H9 (cell line): ENCODE results near the gene ETFDH. TPM values are rescaled to one million over a fixed set of nuclear protein-coding genes. Genes with fewer than 3 reads are reported as not detected.

ENCODE experiments used
- DNase-seq: peaks from one replicate; pipeline ENCODE4 v3.0.0-alpha.2; 2017
- H2AFZ ChIP-seq: one replicate; pipeline ENCODE4 v1.6.1; 2013; ENCODE audit warnings: mild to moderate bottlenecking, low read length, control low read depth, moderate library complexity
- H2AK5ac ChIP-seq: 2 replicates; pipeline ENCODE4 v1.6.1; 2013; ENCODE audit warnings: low read length, control low read depth, mixed read lengths; ENCODE audit not compliant: insufficient read length
- H2BK120ac ChIP-seq: one replicate; pipeline ENCODE4 v1.6.1; 2013; ENCODE audit warnings: low read depth, mild to moderate bottlenecking, low read length, control low read depth, inconsistent platforms; ENCODE audit not compliant: poor library complexity, severe bottlenecking
- H2BK12ac ChIP-seq: 2 replicates; pipeline ENCODE4 v1.6.1; 2013; ENCODE audit warnings: low read length, control low read depth, mixed read lengths, low read depth; ENCODE audit not compliant: insufficient read length
- H2BK15ac ChIP-seq: 2 replicates; pipeline ENCODE4 v1.6.1; 2013; ENCODE audit warnings: low read depth, low read length, control low read depth
- H2BK20ac ChIP-seq: one replicate; pipeline ENCODE4 v1.6.1; 2013; ENCODE audit warnings: low read depth, mild to moderate bottlenecking, low read length, control low read depth, inconsistent platforms; ENCODE audit not compliant: poor library complexity, severe bottlenecking
- H2BK5ac ChIP-seq: 2 replicates; pipeline ENCODE4 v1.6.1; 2013; ENCODE audit warnings: low read length, control low read depth, mixed read lengths; ENCODE audit not compliant: insufficient read length
- H3K14ac ChIP-seq: 2 replicates; pipeline ENCODE4 v1.6.1; 2013; ENCODE audit warnings: low read length, control low read depth; ENCODE audit not compliant: insufficient read depth
- H3K18ac ChIP-seq: 2 replicates; pipeline ENCODE4 v1.6.1; 2013; ENCODE audit warnings: low read depth, mild to moderate bottlenecking, mixed read lengths, low read length, control low read depth; ENCODE audit not compliant: insufficient read length
- H3K23ac ChIP-seq: 2 replicates; pipeline ENCODE4 v1.6.1; 2013; ENCODE audit warnings: low read length, control low read depth, mixed read lengths, low read depth; ENCODE audit not compliant: insufficient read length
- H3K23me2 ChIP-seq: 2 replicates; pipeline ENCODE4 v1.6.1; 2013; ENCODE audit warnings: low read depth, mild to moderate bottlenecking, mixed read lengths, low read length, control low read depth; ENCODE audit not compliant: insufficient read length, poor library complexity, severe bottlenecking
- H3K27ac ChIP-seq: 2 replicates; pipeline ENCODE4 v1.5.1; 2013; ENCODE audit warnings: low read length, control low read depth, mixed read lengths, low read depth; ENCODE audit not compliant: insufficient read length
- H3K27me3 ChIP-seq: 2 replicates; pipeline ENCODE4 v1.6.1; 2013; ENCODE audit warnings: low read length, control low read depth, inconsistent platforms; ENCODE audit not compliant: insufficient read depth
- H3K4ac ChIP-seq: 2 replicates; pipeline ENCODE4 v1.6.1; 2013; ENCODE audit warnings: low read depth, mild to moderate bottlenecking, control low read depth, inconsistent platforms, low read length, moderate library complexity
- H3K4me1 ChIP-seq: 2 replicates; pipeline ENCODE4 v1.6.1; 2013; ENCODE audit warnings: low read length, control low read depth, inconsistent platforms; ENCODE audit not compliant: insufficient read depth
- H3K4me2 ChIP-seq: 2 replicates; pipeline ENCODE4 v1.6.1; 2013; ENCODE audit warnings: low read length, control low read depth, mixed read lengths; ENCODE audit not compliant: insufficient read length, insufficient read depth
- H3K56ac ChIP-seq: 2 replicates; pipeline ENCODE4 v1.6.1; 2013; ENCODE audit warnings: low read depth, mild to moderate bottlenecking, mixed read lengths, low read length, control low read depth; ENCODE audit not compliant: insufficient read length
- H3K79me1 ChIP-seq: 2 replicates; pipeline ENCODE4 v1.6.1; 2013; ENCODE audit warnings: low read depth, mild to moderate bottlenecking, moderate library complexity, low read length, control low read depth, inconsistent platforms; ENCODE audit not compliant: insufficient read depth, poor library complexity, severe bottlenecking
- H3K79me2 ChIP-seq: 2 replicates; pipeline ENCODE4 v1.6.1; 2013; ENCODE audit warnings: low read length, control low read depth, inconsistent platforms; ENCODE audit not compliant: insufficient read depth
- H3K9ac ChIP-seq: 2 replicates; pipeline ENCODE4 v1.6.1; 2013; ENCODE audit warnings: low read length, control low read depth, mixed read lengths; ENCODE audit not compliant: insufficient read length; ENCODE audit errors: extremely low read depth
- H3K9me3 ChIP-seq: one replicate; pipeline ENCODE4 v1.6.1; 2013; ENCODE audit warnings: low read depth, low read length, inconsistent platforms; ENCODE audit not compliant: control insufficient read depth
- H3T11ph ChIP-seq: one replicate; pipeline ENCODE4 v1.6.1; 2013; ENCODE audit warnings: mild to moderate bottlenecking, low read length, control low read depth, inconsistent platforms
- H4K20me1 ChIP-seq: one replicate; pipeline ENCODE4 v1.6.1; 2013; ENCODE audit not compliant: control insufficient read depth, insufficient read length, insufficient read depth
- H4K5ac ChIP-seq: 2 replicates; pipeline ENCODE4 v1.6.1; 2013; ENCODE audit warnings: low read depth, mild to moderate bottlenecking, mixed read lengths, low read length, control low read depth; ENCODE audit not compliant: insufficient read length
- H4K8ac ChIP-seq: replicated peaks from 2 replicates; pipeline ENCODE4 v1.6.1; 2013; ENCODE audit warnings: low read length, control low read depth, mixed read lengths, low read depth; ENCODE audit not compliant: insufficient read length
- H4K91ac ChIP-seq: 2 replicates; pipeline ENCODE4 v1.6.1; 2013; ENCODE audit warnings: low read depth, mild to moderate bottlenecking, moderate library complexity, mixed read lengths, low read length, control low read depth; ENCODE audit not compliant: insufficient read length
- H3K27ac Mint-ChIP-seq, 3 experiments: 2 replicates in 2 of 3; 3 replicates in 1 of 3; pipeline ENCODE4 v1.8.0; 2020 to 2021; ENCODE audit warnings: mixed read lengths in 3 of 3, mild to moderate bottlenecking in 1 of 3, moderate library complexity in 1 of 3
- H3K27me3 Mint-ChIP-seq: 2 replicates; pipeline ENCODE4 v1.8.0; 2021; ENCODE audit warnings: low read depth, mild to moderate bottlenecking, moderate library complexity, mixed read lengths
- H3K36me3 Mint-ChIP-seq, 3 experiments: 2 replicates in 2 of 3; 3 replicates in 1 of 3; pipeline ENCODE4 v1.8.0; 2020 to 2021; ENCODE audit warnings: low read depth in 3 of 3, mixed read lengths in 3 of 3; ENCODE audit not compliant: insufficient read depth in 1 of 3
- H3K4me1 Mint-ChIP-seq, 2 experiments: 2 replicates each; pipeline ENCODE4 v1.8.0; 2020; ENCODE audit warnings: mixed read lengths in 2 of 2
- H3K4me3 Mint-ChIP-seq, 2 experiments: 2 replicates in 1 of 2; 3 replicates in 1 of 2; pipeline ENCODE4 v1.8.0; 2020 to 2021; ENCODE audit warnings: mild to moderate bottlenecking in 2 of 2, mixed read lengths in 2 of 2, moderate library complexity in 1 of 2
- H3K9me3 Mint-ChIP-seq, 2 experiments: 2 replicates in 1 of 2; 3 replicates in 1 of 2; pipeline ENCODE4 v1.8.0; 2020; ENCODE audit warnings: mild to moderate bottlenecking in 2 of 2, mixed read lengths in 2 of 2, moderate library complexity in 1 of 2
- CTCF ChIP-seq: fragments of 200-600 bp; sonication (generic); conservative IDR thresholded peaks from 3 replicates; pipeline ENCODE4 v1.8.0; 2021; ENCODE audit warnings: antibody characterized with exemption, mild to moderate bottlenecking
- WGBS: extraction: QIAGEN DNeasy Blood & Tissue Kit; methylation state at CpG from one replicate; pipeline ENCODE4 v1.1.7; 2013; ENCODE audit warnings: missing lambda C conversion rate, low lambda C conversion rate, mixed read lengths; ENCODE audit not compliant: insufficient read length; ENCODE audit errors: extremely low coverage; 5-methylcytosine and 5-hydroxymethylcytosine counted together
- total RNA-seq: library from RNA; stranded (reverse); gene quantifications from 2 replicates; pipeline ENCODE4 v1.2.1, GENCODE V29; 2021

Gene ETFDH
- total RNA-seq, 1 experiment from 2014 or later = 12.8 TPM

GRCh38 chr4:158738866-158739265 lies 66.8 kb downstream of the ETFDH start:
- Histone ChIP-seq H3K14ac (no peak overlapping the region), H3K9me3 (no peaks in the 10 kb centered on the region), H2AFZ (no peak overlapping the region), H3K27me3 (no peaks in the 10 kb centered on the region), H3K18ac (no peak overlapping the region), H3K79me1 (no peaks in the 10 kb centered on the region), H3K9ac (no peak overlapping the region), H4K8ac (no peak overlapping the region), H2AK5ac (no peak overlapping the region), H3K23me2 (no peaks in the 10 kb centered on the region), H3K4ac (no peak overlapping the region), H3K4me2 (no peak overlapping the region), H3K27ac (no peak overlapping the region), H4K20me1 (no peaks in the 10 kb centered on the region), H2BK20ac (no peak overlapping the region), H3K23ac (no peak overlapping the region), H4K5ac (no peak overlapping the region), H2BK120ac (no peak overlapping the region), H2BK12ac (no peak overlapping the region), H4K91ac (no peak overlapping the region), H3K56ac (no peak overlapping the region), H3K4me1 (no peaks in the 10 kb centered on the region), H2BK5ac (no peak overlapping the region), H3K79me2 (no peaks in the 10 kb centered on the region), H2BK15ac (no peak overlapping the region), H3T11ph (no peak overlapping the region)
- WGBS = no CpG with 5 or more reads among the region's 2 CpGs
- Mint-ChIP-seq H3K4me3 (no peak overlapping the region), H3K4me1 (peaks cover 0 to 3% of the 10 kb centered on the region in 2 experiments; a peak in 2 of 4 replicates), H3K27ac (no peak overlapping the region; a peak in 1 of 7 replicates), H3K36me3 (no peaks in the 10 kb centered on the region), H3K27me3 (no peaks in the 10 kb centered on the region), H3K9me3 (no peaks in the 10 kb centered on the region; a peak in 1 of 5 replicates)
- no peak for DNase-seq
- TF ChIP-seq CTCF = no peak
